ENCODE data around the gene MTIF3.

MTIF3 gene

GRCh38 chr13:27395007-27395510, 55.3 kb downstream of the MTIF3 start:
- H3K27me3 Mint-ChIP-seq (ENCODE audit: low read depth) = peaks cover 18% of the 10 kb centered on the region
- no peak overlapping the region for H3K4me3 Mint-ChIP-seq
- H3K27ac Mint-ChIP-seq = no peak overlapping the region
- H3K36me3 Mint-ChIP-seq (ENCODE audit: low read depth) = no peaks in the 10 kb centered on the region
- no peaks in the 10 kb centered on the region for H3K4me1 Mint-ChIP-seq (ENCODE audit: low read depth)
- H3K9me3 Mint-ChIP-seq = no peaks in the 10 kb centered on the region
- DNase-seq (ENCODE audit: low spot score) = no peak

DNA sequence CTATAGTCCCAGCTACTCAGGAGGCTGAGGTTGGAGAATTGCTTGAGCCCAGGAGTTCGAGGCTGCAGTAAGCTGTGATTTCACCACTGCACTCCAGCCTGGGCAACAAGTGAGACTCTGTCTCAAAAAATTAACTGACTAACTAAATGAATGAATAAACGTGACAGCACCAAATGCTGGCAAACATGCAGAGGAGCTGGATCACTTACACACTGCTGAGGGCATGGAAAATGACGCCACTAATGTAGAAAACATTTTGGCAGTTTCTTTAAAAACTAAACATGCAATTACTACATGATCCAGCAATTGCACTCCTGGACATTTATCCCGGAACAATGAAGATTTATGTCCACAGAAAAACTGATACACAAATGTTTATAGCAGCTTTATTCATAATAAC, 57.3 kb downstream of the MTIF3 start:
- Mint-ChIP-seq H3K4me3 (no peak overlapping the region), H3K4me1 (ENCODE audit: low read depth) (no peaks in the 10 kb centered on the region), H3K27me3 (ENCODE audit: low read depth) (peaks cover 18% of the 10 kb centered on the region), H3K27ac (no peak overlapping the region), H3K9me3 (no peaks in the 10 kb centered on the region), H3K36me3 (ENCODE audit: low read depth) (no peaks in the 10 kb centered on the region)
- no peak for DNase-seq (ENCODE audit: low spot score)

DNA sequence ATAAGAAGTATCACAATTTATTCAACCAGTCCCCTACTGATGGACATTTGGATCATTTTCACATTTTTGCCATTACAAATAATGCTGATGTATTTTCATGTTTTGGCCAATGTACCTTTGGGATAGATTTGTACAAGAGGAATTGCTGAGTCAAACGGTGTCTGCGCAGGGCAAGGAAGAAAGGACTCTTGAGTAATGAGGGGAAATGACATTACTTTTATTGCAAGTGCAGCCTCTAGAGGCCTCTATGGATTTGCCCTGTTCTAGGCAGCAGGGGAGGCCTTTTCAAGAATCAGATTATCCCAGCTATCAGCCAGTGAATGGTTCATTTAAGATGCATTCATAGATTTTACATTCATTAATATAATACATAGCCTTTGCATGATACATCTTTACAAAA, 58.9 kb downstream of the MTIF3 start:
- DNase-seq (ENCODE audit: low spot score) = no peak
- Mint-ChIP-seq H3K4me3 (no peak overlapping the region), H3K27me3 (ENCODE audit: low read depth) (peaks cover 17% of the 10 kb centered on the region), H3K4me1 (ENCODE audit: low read depth) (no peaks in the 10 kb centered on the region), H3K36me3 (ENCODE audit: low read depth) (no peaks in the 10 kb centered on the region), H3K9me3 (no peaks in the 10 kb centered on the region), H3K27ac (no peak overlapping the region)

DNA sequence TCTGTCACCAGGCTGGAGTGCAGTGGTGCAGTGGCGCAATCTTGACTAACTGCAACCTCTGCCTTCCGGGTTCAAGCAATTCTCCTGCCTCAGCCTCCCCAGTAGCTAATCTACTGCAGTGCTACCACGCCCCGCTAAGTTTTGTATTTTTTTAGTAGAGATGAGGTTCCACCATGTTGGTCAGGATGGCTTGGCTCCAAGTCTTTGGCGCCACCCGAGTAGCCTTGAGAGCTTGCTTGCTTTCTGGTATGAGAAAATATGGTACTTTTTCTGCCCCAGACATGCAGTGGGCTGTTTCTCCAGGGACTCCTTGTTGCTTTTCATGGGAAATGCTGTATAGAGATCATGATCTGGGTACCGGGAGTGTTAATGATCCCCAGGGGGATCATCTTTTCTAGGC, 60.5 kb downstream of the MTIF3 start:
- H3K4me3 Mint-ChIP-seq = no peak overlapping the region
- peaks cover 13% of the 10 kb centered on the region for H3K27me3 Mint-ChIP-seq (ENCODE audit: low read depth)
- no peak overlapping the region for H3K27ac Mint-ChIP-seq
- no peaks in the 10 kb centered on the region for H3K4me1 Mint-ChIP-seq (ENCODE audit: low read depth)
- DNase-seq (ENCODE audit: low spot score) = no peak
- H3K9me3 Mint-ChIP-seq = no peaks in the 10 kb centered on the region
- H3K36me3 Mint-ChIP-seq (ENCODE audit: low read depth) = no peaks in the 10 kb centered on the region

GRCh38 chr13:27388241-27388640, 62.1 kb downstream of the MTIF3 start:
- Mint-ChIP-seq H3K9me3 (no peaks in the 10 kb centered on the region), H3K4me1 (ENCODE audit: low read depth) (no peaks in the 10 kb centered on the region)

More at GRCh38 chr13:27388241-27388640, 62.1 kb downstream of the MTIF3 start:
- DNase-seq (ENCODE audit: low spot score) = no peak
- Mint-ChIP-seq H3K27ac (no peak overlapping the region), H3K27me3 (ENCODE audit: low read depth) (peaks cover 8% of the 10 kb centered on the region), H3K36me3 (ENCODE audit: low read depth) (no peaks in the 10 kb centered on the region), H3K4me3 (no peak overlapping the region)

Data from T-helper 2 cell treated with Interferon-gamma antibody and Interleukin-4, amounts not matched to agents 5 μg/mL and 100 μg/mL, for 36 hours (primary cell).